Mesendoderm (in vitro differentiated cells): ENCODE data around the gene LDLRAD4.

ENCODE experiments used
- DNase-seq: peaks from one replicate; pipeline ENCODE4 v3.0.0; 2013
- H2AK5ac ChIP-seq: 2 replicates; pipeline ENCODE4 v1.6.1; 2013; ENCODE audit warnings: low read length, inconsistent platforms
- H2BK120ac ChIP-seq: 2 replicates; pipeline ENCODE4 v1.6.1; 2013; ENCODE audit warnings: low read depth, mild to moderate bottlenecking, low read length, moderate library complexity, mixed read lengths
- H2BK15ac ChIP-seq: replicated peaks from 2 replicates; pipeline ENCODE4 v1.6.1; 2013; ENCODE audit warnings: low read depth, mild to moderate bottlenecking, moderate library complexity
- H2BK5ac ChIP-seq: 2 replicates; pipeline ENCODE4 v1.6.1; 2013; ENCODE audit warnings: low read length, inconsistent platforms
- H3K18ac ChIP-seq: 2 replicates; pipeline ENCODE4 v1.6.1; 2013; ENCODE audit warnings: mild to moderate bottlenecking, low read length, mixed read lengths
- H3K23ac ChIP-seq: one replicate; pipeline ENCODE4 v1.6.1; 2013; ENCODE audit warnings: low read length
- H3K27ac ChIP-seq: 2 replicates; pipeline ENCODE4 v1.5.1; 2013; ENCODE audit warnings: low read depth, mild to moderate bottlenecking, inconsistent platforms, low read length, moderate library complexity
- H3K27me3 ChIP-seq: 2 replicates; pipeline ENCODE4 v1.6.1; 2013; ENCODE audit warnings: low read length, control low read depth, mild to moderate bottlenecking, inconsistent platforms; ENCODE audit not compliant: insufficient read depth, poor library complexity
- H3K36me3 ChIP-seq: 2 replicates; pipeline ENCODE4 v1.6.1; 2013; ENCODE audit warnings: low read length, inconsistent platforms; ENCODE audit not compliant: control insufficient read depth, insufficient read depth
- H3K4ac ChIP-seq: one replicate; pipeline ENCODE4 v1.6.1; 2013; ENCODE audit warnings: low read depth, mild to moderate bottlenecking, low read length, moderate library complexity
- H3K4me1 ChIP-seq: 2 replicates; pipeline ENCODE4 v1.6.1; 2013; ENCODE audit warnings: low read depth, low read length, inconsistent platforms; ENCODE audit not compliant: control insufficient read depth
- H3K4me2 ChIP-seq: 2 replicates; pipeline ENCODE4 v1.6.1; 2013; ENCODE audit warnings: low read length
- H3K4me3 ChIP-seq: 2 replicates; pipeline ENCODE4 v1.5.1; 2013; ENCODE audit warnings: mild to moderate bottlenecking, low read length
- H3K56ac ChIP-seq: one replicate; pipeline ENCODE4 v1.6.1; 2013; ENCODE audit warnings: low read length
- H3K79me1 ChIP-seq: 2 replicates; pipeline ENCODE4 v1.6.1; 2013; ENCODE audit warnings: low read length, inconsistent platforms
- H3K79me2 ChIP-seq: 2 replicates; pipeline ENCODE4 v1.6.1; 2013; ENCODE audit warnings: mild to moderate bottlenecking, low read length; ENCODE audit not compliant: control insufficient read depth, insufficient read depth
- H3K9ac ChIP-seq: 2 replicates; pipeline ENCODE4 v1.6.1; 2013; ENCODE audit warnings: low read length, inconsistent platforms
- H4K5ac ChIP-seq: one replicate; pipeline ENCODE4 v1.6.1; 2013; ENCODE audit warnings: low read length
- H4K8ac ChIP-seq: one replicate; pipeline ENCODE4 v1.6.1; 2013; ENCODE audit warnings: low read depth, mild to moderate bottlenecking, control low read depth, low read length, moderate library complexity
- WGBS: extraction: QIAGEN DNeasy Blood & Tissue Kit; methylation state at CpG from one replicate; pipeline ENCODE4 v1.1.7; 2013; ENCODE audit warnings: low lambda C conversion rate, missing lambda C conversion rate; ENCODE audit not compliant: insufficient coverage; ENCODE audit errors: extremely low coverage; 5-methylcytosine and 5-hydroxymethylcytosine counted together

The LDLRAD4 gene

GRCh38 chr18:13265008-13265910, 46.7 kb downstream of the LDLRAD4 start:
- Histone ChIP-seq H2AK5ac (no peak overlapping the region), H3K9ac (no peak overlapping the region), H3K4me3 (no peak overlapping the region), H3K56ac (no peak overlapping the region), H3K36me3 (no peaks in the 10 kb centered on the region), H3K23ac (no peak overlapping the region), H2BK120ac (no peak overlapping the region), H3K79me1 (no peaks in the 10 kb centered on the region), H3K4me1 (no peaks in the 10 kb centered on the region), H2BK15ac (no peak overlapping the region), H3K4ac (no peak overlapping the region), H3K4me2 (no peak overlapping the region), H3K79me2 (no peaks in the 10 kb centered on the region), H3K18ac (no peak overlapping the region), H3K27ac (no peak overlapping the region), H3K27me3 (no peaks in the 10 kb centered on the region), H4K8ac (no peak overlapping the region), H2BK5ac (no peak overlapping the region), H4K5ac (no peak overlapping the region)
- no peak for DNase-seq
- no CpG with 5 or more reads among the region's 17 CpGs for WGBS

GRCh38 chr18:13265911-13266217, 47.3 kb downstream of the LDLRAD4 start:
- no CpG with 5 or more reads among the region's 9 CpGs for WGBS
- no peak for DNase-seq
- Histone ChIP-seq H2BK5ac (no peak overlapping the region), H3K4me1 (no peaks in the 10 kb centered on the region), H3K4me3 (no peak overlapping the region), H3K18ac (no peak overlapping the region), H3K27me3 (no peaks in the 10 kb centered on the region), H3K9ac (no peak overlapping the region), H3K56ac (no peak overlapping the region), H3K4me2 (no peak overlapping the region), H2AK5ac (no peak overlapping the region), H2BK120ac (no peak overlapping the region), H3K79me2 (no peaks in the 10 kb centered on the region), H3K27ac (no peak overlapping the region), H3K4ac (no peak overlapping the region), H3K23ac (no peak overlapping the region), H2BK15ac (no peak overlapping the region), H3K79me1 (no peaks in the 10 kb centered on the region), H3K36me3 (no peaks in the 10 kb centered on the region), H4K5ac (no peak overlapping the region), H4K8ac (no peak overlapping the region)

- no peak for DNase-seq
These were observed 47.9 kb downstream of the LDLRAD4 start for GRCh38 chr18:13266218-13267100.

GRCh38 chr18:13267431-13267873, 48.9 kb downstream of the LDLRAD4 start:
- H3K4me1 ChIP-seq: no peaks in the 10 kb centered on the region
- no peaks in the 10 kb centered on the region for H3K79me1 ChIP-seq
- H3K23ac ChIP-seq: no peak overlapping the region
- H4K8ac ChIP-seq: no peak overlapping the region
- no peak overlapping the region for H2AK5ac ChIP-seq
- no peak overlapping the region for H3K4me3 ChIP-seq
- no peaks in the 10 kb centered on the region for H3K36me3 ChIP-seq
- H3K56ac ChIP-seq: no peak overlapping the region
- no peak overlapping the region for H3K27ac ChIP-seq
- H3K27me3 ChIP-seq: no peaks in the 10 kb centered on the region
- H3K4ac ChIP-seq: no peak overlapping the region
- no peaks in the 10 kb centered on the region for H3K79me2 ChIP-seq
- no peak overlapping the region for H3K9ac ChIP-seq
- WGBS: no CpG with 5 or more reads among the region's 7 CpGs
- H3K4me2 ChIP-seq: no peak overlapping the region
- H2BK5ac ChIP-seq: no peak overlapping the region
- no peak overlapping the region for H2BK15ac ChIP-seq
- H2BK120ac ChIP-seq: no peak overlapping the region
- H4K5ac ChIP-seq: no peak overlapping the region
- H3K18ac ChIP-seq: no peak overlapping the region
- DNase-seq: peak; percentile 23

More at GRCh38 chr18:13266218-13267100, 47.9 kb downstream of the LDLRAD4 start:
- no CpG with 5 or more reads among the region's 23 CpGs for WGBS
- no peak overlapping the region for H3K56ac ChIP-seq
- no peaks in the 10 kb centered on the region for H3K4me1 ChIP-seq
- no peaks in the 10 kb centered on the region for H3K36me3 ChIP-seq
- H2AK5ac ChIP-seq: no peak overlapping the region
- H3K27ac ChIP-seq: no peak overlapping the region
- H3K4me2 ChIP-seq: no peak overlapping the region
- no peak overlapping the region for H3K23ac ChIP-seq
- no peaks in the 10 kb centered on the region for H3K79me2 ChIP-seq
- no peak overlapping the region for H2BK120ac ChIP-seq
- no peak overlapping the region for H2BK5ac ChIP-seq
- H3K79me1 ChIP-seq: no peaks in the 10 kb centered on the region
- no peak overlapping the region for H3K9ac ChIP-seq
- no peak overlapping the region for H4K8ac ChIP-seq
- no peak overlapping the region for H3K4ac ChIP-seq
- no peak overlapping the region for H2BK15ac ChIP-seq
- no peak overlapping the region for H3K18ac ChIP-seq
- no peak overlapping the region for H3K4me3 ChIP-seq
- no peaks in the 10 kb centered on the region for H3K27me3 ChIP-seq
- no peak overlapping the region for H4K5ac ChIP-seq

GRCh38 chr18:13268158-13269012, 49.8 kb downstream of the LDLRAD4 start:
- Histone ChIP-seq H3K56ac (no peak overlapping the region), H2BK120ac (no peak overlapping the region), H3K4me2 (no peak overlapping the region), H3K23ac (no peak overlapping the region), H3K4ac (no peak overlapping the region), H3K27me3 (no peaks in the 10 kb centered on the region), H3K27ac (no peak overlapping the region), H3K4me3 (no peak overlapping the region), H3K79me1 (no peaks in the 10 kb centered on the region), H4K5ac (no peak overlapping the region), H3K18ac (no peak overlapping the region), H3K79me2 (no peaks in the 10 kb centered on the region), H4K8ac (no peak overlapping the region), H3K4me1 (no peaks in the 10 kb centered on the region), H2BK5ac (no peak overlapping the region), H3K36me3 (no peaks in the 10 kb centered on the region), H2AK5ac (no peak overlapping the region), H2BK15ac (no peak overlapping the region), H3K9ac (no peak overlapping the region)
- WGBS: no CpG with 5 or more reads among the region's 9 CpGs
- peak; percentile 92 for DNase-seq
